Karpas-422 (cell line): ENCODE results near the gene ACVR1B. TPM values are rescaled to one million over a fixed set of nuclear protein-coding genes. Genes with fewer than 3 reads are reported as not detected.
A peak's percentile ranks its signal among the peaks of the same experiment; 100 is the strongest.
"Not testable (repeated sequence)": the region's sequence is repeated elsewhere in the genome, so short reads cannot be mapped to it uniquely, and the experiment has no call there.

Experiments used
- DNase-seq: peaks from one replicate; pipeline ENCODE4 v3.0.0-alpha.2; 2015
- H2AFZ ChIP-seq: fragments of 200-600 bp; sonication (generic); 2 replicates; pipeline ENCODE4 v1.6.1; 2014; ENCODE audit warnings: antibody characterized with exemption, low read length, mixed read lengths
- H3K27ac ChIP-seq: fragments of 200-600 bp; sonication (generic); 2 replicates; pipeline ENCODE4 v1.5.1; 2014; ENCODE audit warnings: mild to moderate bottlenecking, low read length, moderate library complexity
- H3K27me3 ChIP-seq: fragments of 200-600 bp; sonication (generic); 2 replicates; pipeline ENCODE4 v1.6.1; 2014; ENCODE audit warnings: low read length, mixed read lengths
- H3K36me3 ChIP-seq: fragments of 200-600 bp; sonication (generic); 2 replicates; pipeline ENCODE4 v1.6.1; 2014; ENCODE audit warnings: low read length, mixed read lengths; ENCODE audit not compliant: insufficient read depth
- H3K4me1 ChIP-seq: fragments of 200-600 bp; sonication (generic); 2 replicates; pipeline ENCODE4 v1.6.1; 2014; ENCODE audit warnings: mild to moderate bottlenecking, low read length, mixed read lengths
- H3K4me2 ChIP-seq: fragments of 200-600 bp; sonication (generic); 2 replicates; pipeline ENCODE4 v1.6.1; 2014; ENCODE audit warnings: low read length, low read depth, mild to moderate bottlenecking; ENCODE audit not compliant: poor library complexity, severe bottlenecking
- H3K4me3 ChIP-seq: fragments of 200-600 bp; sonication (generic); 2 replicates; pipeline ENCODE4 v1.5.1; 2014; ENCODE audit warnings: mild to moderate bottlenecking, antibody characterized with exemption, low read length, mixed read lengths
- H3K79me2 ChIP-seq: fragments of 200-600 bp; sonication (generic); 2 replicates; pipeline ENCODE4 v1.6.1; 2014; ENCODE audit warnings: mild to moderate bottlenecking, low read length, mixed read lengths
- H3K9ac ChIP-seq: fragments of 200-600 bp; sonication (generic); 2 replicates; pipeline ENCODE4 v1.6.0; 2014; ENCODE audit warnings: low read length
- H3K9me2 ChIP-seq: fragments of 200-600 bp; sonication (generic), shearing (Covaris generic); replicated peaks from 2 replicates; pipeline ENCODE4 v1.6.0; 2014; ENCODE audit warnings: mild to moderate bottlenecking, low read length, moderate library complexity; ENCODE audit not compliant: insufficient read depth
- H3K9me3 ChIP-seq: fragments of 300-700, 200-600 bp; sonication (generic); 2 replicates; pipeline ENCODE4 v1.6.1; 2014; ENCODE audit warnings: low read length, mixed read lengths
- H4K20me1 ChIP-seq: fragments of 200-600 bp; sonication (generic); 2 replicates; pipeline ENCODE4 v1.6.1; 2014; ENCODE audit warnings: mild to moderate bottlenecking, antibody characterized with exemption, low read length, low read depth; ENCODE audit not compliant: insufficient read depth
- total RNA-seq: library from RNA; depleted of rRNA; stranded (reverse); fragments of >200 nt; shearing (Covaris generic); gene quantifications from 2 replicates; pipeline ENCODE4 v1.2.3, GENCODE V29; 2014; ENCODE audit warnings: low replicate concordance

The ACVR1B gene
- total RNA-seq, 1 experiment from 2014 or later, result 2.4 TPM

- no peak overlapping the region for H3K27ac ChIP-seq
- H3K27me3 ChIP-seq, result no peaks in the 10 kb centered on the region
- no peak for DNase-seq
- no peak overlapping the region for H3K4me3 ChIP-seq
- no peaks in the 10 kb centered on the region for H3K9me2 ChIP-seq
- no peaks in the 10 kb centered on the region for H3K9me3 ChIP-seq
- H2AFZ ChIP-seq, result no peak overlapping the region
- H3K4me1 ChIP-seq, result peaks cover 12% of the 10 kb centered on the region
- H4K20me1 ChIP-seq, result peaks cover 4% of the 10 kb centered on the region; the same call in 1 of the 2 replicates
- no peak overlapping the region for H3K4me2 ChIP-seq
- H3K9ac ChIP-seq, result no peak overlapping the region
- H3K79me2 ChIP-seq, result no peaks in the 10 kb centered on the region
- no peaks in the 10 kb centered on the region for H3K36me3 ChIP-seq
Observed at GRCh38 chr12:51974646-51975045, 23.1 kb downstream of the ACVR1B start.

GRCh38 chr12:51975196-51975595 lies 23.7 kb downstream of the ACVR1B start:
- peaks cover 16% of the 10 kb centered on the region for H3K4me1 ChIP-seq
- H3K4me3 ChIP-seq, result no peak overlapping the region

GRCh38 chr12:51976376-51977160 lies 25.1 kb downstream of the ACVR1B start:
- H3K27ac ChIP-seq, result no peak overlapping the region
- no peak overlapping the region for H3K4me3 ChIP-seq
- no peaks in the 10 kb centered on the region; the same call in 1 of the 2 replicates for H4K20me1 ChIP-seq
- H3K4me2 ChIP-seq, result no peak overlapping the region
- H3K9me2 ChIP-seq, result no peaks in the 10 kb centered on the region
- peaks cover 8% of the 10 kb centered on the region for H3K4me1 ChIP-seq
- H3K27me3 ChIP-seq, result no peaks in the 10 kb centered on the region
- H3K79me2 ChIP-seq, result no peaks in the 10 kb centered on the region
- H3K9ac ChIP-seq, result no peak overlapping the region
- H3K9me3 ChIP-seq, result no peaks in the 10 kb centered on the region
- H2AFZ ChIP-seq, result no peak overlapping the region
- no peak for DNase-seq
- H3K36me3 ChIP-seq, result no peaks in the 10 kb centered on the region

More at GRCh38 chr12:51975196-51975595, 23.7 kb downstream of the ACVR1B start:
- no peaks in the 10 kb centered on the region for H3K9me2 ChIP-seq
- H3K9me3 ChIP-seq, result no peaks in the 10 kb centered on the region
- H3K9ac ChIP-seq, result no peak overlapping the region
- H3K79me2 ChIP-seq, result no peaks in the 10 kb centered on the region
- H3K4me2 ChIP-seq, result no peak overlapping the region
- no peaks in the 10 kb centered on the region for H3K27me3 ChIP-seq
- H3K27ac ChIP-seq, result no peak overlapping the region
- peaks cover 3% of the 10 kb centered on the region; the same call in 1 of the 2 replicates for H4K20me1 ChIP-seq
- no peaks in the 10 kb centered on the region for H3K36me3 ChIP-seq
- no peak for DNase-seq
- H2AFZ ChIP-seq, result no peak overlapping the region

- Histone ChIP-seq H3K27ac (no peak overlapping the region), H3K4me2 (no peak overlapping the region), H3K79me2 (no peaks in the 10 kb centered on the region), H3K4me1 (peaks cover 4% of the 10 kb centered on the region), H3K27me3 (no peaks in the 10 kb centered on the region), H3K9ac (no peak overlapping the region), H3K36me3 (no peaks in the 10 kb centered on the region), H3K9me3 (no peaks in the 10 kb centered on the region), H4K20me1 (no peaks in the 10 kb centered on the region; the same call in 1 of the 2 replicates), H3K9me2 (no peaks in the 10 kb centered on the region), H2AFZ (no peak overlapping the region), H3K4me3 (no peak overlapping the region)
- DNase-seq, result no peak
Observed at GRCh38 chr12:51977320-51977753, 25.8 kb downstream of the ACVR1B start.

- H3K27ac ChIP-seq, H3K79me2 ChIP-seq, H3K9me2 ChIP-seq, H3K4me2 ChIP-seq, H3K4me3 ChIP-seq, H4K20me1 ChIP-seq, H2AFZ ChIP-seq, H3K27me3 ChIP-seq, H3K4me1 ChIP-seq, H3K9me3 ChIP-seq, DNase-seq, H3K9ac ChIP-seq, H3K36me3 ChIP-seq: not testable (repeated sequence)
Observed at GRCh38 chr12:51979306-51979705, 27.8 kb downstream of the ACVR1B start.

GRCh38 chr12:51980051-51980808 lies 28.7 kb downstream of the ACVR1B start:
- H3K9ac ChIP-seq, result no peak overlapping the region
- H2AFZ ChIP-seq, result no peak overlapping the region
- H3K27ac ChIP-seq, result no peak overlapping the region
- H3K27me3 ChIP-seq, result no peaks in the 10 kb centered on the region
- H3K9me2 ChIP-seq, result no peaks in the 10 kb centered on the region
- peak; percentile 87 for DNase-seq
- peaks cover 4% of the 10 kb centered on the region for H3K4me1 ChIP-seq
- H3K4me2 ChIP-seq, result no peak overlapping the region
- H3K36me3 ChIP-seq, result no peaks in the 10 kb centered on the region
- H3K4me3 ChIP-seq, result no peak overlapping the region
- no peaks in the 10 kb centered on the region for H3K79me2 ChIP-seq
- no peaks in the 10 kb centered on the region for H4K20me1 ChIP-seq
- H3K9me3 ChIP-seq, result no peaks in the 10 kb centered on the region

GRCh38 chr12:51980809-51981127 lies 29.3 kb downstream of the ACVR1B start:
- Histone ChIP-seq H3K27me3 (no peaks in the 10 kb centered on the region), H3K9me3 (no peaks in the 10 kb centered on the region), H3K4me1 (peaks cover 4% of the 10 kb centered on the region), H2AFZ (no peak overlapping the region), H3K9ac (no peak overlapping the region), H3K4me3 (no peak overlapping the region), H3K79me2 (no peaks in the 10 kb centered on the region), H4K20me1 (no peaks in the 10 kb centered on the region), H3K4me2 (no peak overlapping the region), H3K9me2 (no peaks in the 10 kb centered on the region), H3K36me3 (no peaks in the 10 kb centered on the region), H3K27ac (no peak overlapping the region)
- DNase-seq, result no peak

- Histone ChIP-seq H3K27me3 (no peaks in the 10 kb centered on the region), H3K9me3 (no peaks in the 10 kb centered on the region), H3K27ac (no peak overlapping the region), H3K36me3 (no peaks in the 10 kb centered on the region), H3K79me2 (no peaks in the 10 kb centered on the region), H3K4me1 (peaks cover 4% of the 10 kb centered on the region), H2AFZ (no peak overlapping the region), H3K4me2 (no peak overlapping the region), H4K20me1 (no peaks in the 10 kb centered on the region), H3K9ac (no peak overlapping the region), H3K4me3 (no peak overlapping the region), H3K9me2 (no peaks in the 10 kb centered on the region)
- DNase-seq, result no peak
Observed at GRCh38 chr12:51984657-51985056, 33.2 kb downstream of the ACVR1B start.
